ENCODE measurements around the gene PRTFDC1.

- TF ChIP-seq, protein P1, sequence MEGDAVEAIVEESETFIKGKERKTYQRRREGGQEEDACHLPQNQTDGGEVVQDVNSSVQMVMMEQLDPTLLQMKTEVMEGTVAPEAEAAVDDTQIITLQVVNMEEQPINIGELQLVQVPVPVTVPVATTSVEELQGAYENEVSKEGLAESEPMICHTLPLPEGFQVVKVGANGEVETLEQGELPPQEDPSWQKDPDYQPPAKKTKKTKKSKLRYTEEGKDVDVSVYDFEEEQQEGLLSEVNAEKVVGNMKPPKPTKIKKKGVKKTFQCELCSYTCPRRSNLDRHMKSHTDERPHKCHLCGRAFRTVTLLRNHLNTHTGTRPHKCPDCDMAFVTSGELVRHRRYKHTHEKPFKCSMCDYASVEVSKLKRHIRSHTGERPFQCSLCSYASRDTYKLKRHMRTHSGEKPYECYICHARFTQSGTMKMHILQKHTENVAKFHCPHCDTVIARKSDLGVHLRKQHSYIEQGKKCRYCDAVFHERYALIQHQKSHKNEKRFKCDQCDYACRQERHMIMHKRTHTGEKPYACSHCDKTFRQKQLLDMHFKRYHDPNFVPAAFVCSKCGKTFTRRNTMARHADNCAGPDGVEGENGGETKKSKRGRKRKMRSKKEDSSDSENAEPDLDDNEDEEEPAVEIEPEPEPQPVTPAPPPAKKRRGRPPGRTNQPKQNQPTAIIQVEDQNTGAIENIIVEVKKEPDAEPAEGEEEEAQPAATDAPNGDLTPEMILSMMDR (IDR thresholded peaks at IDR 0.05), result peak in 3 of 6 experiments; percentile 11 to 43 (median 14)
- TF ChIP-seq POLR2A (IDR thresholded peaks at IDR 0.05), result no peak
Observed at GRCh38 chr10:24944512-24945255, 7.7 kb downstream of the PRTFDC1 start.

All from esophagus squamous epithelium (tissue), 4 donors.